Right lobe of liver (tissue), 6 donors: ENCODE data around the gene POLE. TPM values are rescaled to one million over a fixed set of nuclear protein-coding genes. Genes with fewer than 3 reads are reported as not detected.

Experiments
- ATAC-seq, 4 donors: fragments of 200-7000 bp; cut with Tn5 transposase; one replicate each; pipeline ENCODE4 v1.9.1; 2020; ENCODE audit warnings: mild to moderate bottlenecking in 4 of 4, moderate library complexity in 4 of 4
- DNase-seq, 3 donors: peaks; one replicate each; pipeline ENCODE4 v3.0.0-alpha.2; 2020
- H3K27ac ChIP-seq, 3 donors: fragments of 200-600 bp; one replicate each; pipeline ENCODE4 v1.8.0; 2022
- H3K27me3 ChIP-seq, 2 donors: fragments of 200-600 bp; one replicate each; pipeline ENCODE4 v1.8.0; 2022
- H3K36me3 ChIP-seq, 4 donors: fragments of 200-600 bp; sonication (generic) in 1 of 4; one replicate each; pipeline versions ENCODE4 v1.5.1 to v1.8.0; 2017 to 2022; ENCODE audit warnings: control low read depth in 1 of 4
- H3K4me1 ChIP-seq, 4 donors: fragments of 200-600 bp; sonication (generic) in 1 of 4; one replicate each; pipeline versions ENCODE4 v1.5.1 to v1.8.0; 2017 to 2022; ENCODE audit warnings: control low read depth in 1 of 4
- H3K4me3 ChIP-seq, 3 donors: fragments of 200-600 bp; one replicate each; pipeline ENCODE4 v1.8.0; 2022
- H3K9me3 ChIP-seq, 4 donors: fragments of 200-600 bp; sonication (generic) in 1 of 4; one replicate each; pipeline versions ENCODE4 v1.5.1 to v1.8.0; 2017 to 2022; ENCODE audit warnings: control low read depth in 1 of 4
- POLR2A ChIP-seq: fragments of 450-650 bp; IDR thresholded peaks from one replicate; pipeline ENCODE4 v1.6.1; 2017; ENCODE audit warnings: antibody characterized with exemption, mild to moderate bottlenecking
- WGBS: methylation state at CpG from one replicate; pipeline ENCODE4 v1.1.6; 2018; ENCODE audit warnings: low coverage, low lambda C conversion rate; ENCODE audit not compliant: insufficient coverage; ENCODE audit errors: missing lambda C conversion rate; 5-methylcytosine and 5-hydroxymethylcytosine counted together
- intact Hi-C, 2 donors: fragments of 100-400 bp; cut with DNase I; formaldehyde crosslinking; loops; one replicate each; pipeline versions ENCODE4 v1.11.2 to v1.14.1; 2022
- total RNA-seq, 6 experiments: library from RNA; depleted of rRNA in 2 of 6; stranded (reverse); fragments of >200 nt in 2 of 6; fragmentation: NEBNext Ultra II Directional in 3 of 6; extraction: Animal tissue kit (Norgen Biotek cat#: 25700) in 3 of 6; gene quantifications; one replicate each; pipeline versions ENCODE4 v1.1.0 to v1.2.4, GENCODE V29; 2016 to 2023
- TF ChIP-seq, protein P1 (sequence below), 4 donors: fragments of 200-600 bp in 3 of 4; fragments of 450-650 bp in 1 of 4; IDR thresholded peaks; one replicate each; pipeline versions ENCODE4 v1.5.1 to v1.8.0; 2016 to 2022; ENCODE audit warnings: antibody characterized with exemption in 4 of 4, mild to moderate bottlenecking in 2 of 4
- donor health status: DM: no; HTN: yes; CAD: no.
- donor health status: DM: no; HTN: no; CAD: no.
- donor health status: DM: no; HTN: no; CAD: no.
- donor health status: DM: no; HTN: yes; CAD: no.
- donor health status: DM: no; HTN: yes; CAD: no.

Gene POLE
- total RNA-seq, 6 experiments from 2014 or later: 13.6 to 34.0 (median 22.7) TPM

DNA sequence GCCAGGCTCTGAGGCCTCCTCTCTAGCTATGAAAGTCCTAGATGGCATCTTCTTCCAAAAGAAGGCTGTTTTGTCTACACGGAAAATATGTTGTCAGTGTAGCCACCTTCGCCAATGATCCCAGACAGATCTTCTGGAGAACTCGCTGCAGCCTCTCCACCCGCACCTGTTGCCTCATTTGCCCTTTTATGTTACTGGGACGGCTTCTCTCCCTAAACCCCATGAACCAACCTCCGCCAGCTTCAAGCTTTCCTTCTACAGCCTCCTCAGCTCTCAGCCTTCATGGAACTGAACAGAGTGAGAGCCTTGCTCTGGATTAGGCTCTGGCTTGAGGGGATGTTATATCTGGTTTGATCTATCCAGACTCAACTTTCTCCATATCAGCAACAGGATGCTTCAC, 57.8 kb downstream of the POLE start:
- TF ChIP-seq, protein P1, sequence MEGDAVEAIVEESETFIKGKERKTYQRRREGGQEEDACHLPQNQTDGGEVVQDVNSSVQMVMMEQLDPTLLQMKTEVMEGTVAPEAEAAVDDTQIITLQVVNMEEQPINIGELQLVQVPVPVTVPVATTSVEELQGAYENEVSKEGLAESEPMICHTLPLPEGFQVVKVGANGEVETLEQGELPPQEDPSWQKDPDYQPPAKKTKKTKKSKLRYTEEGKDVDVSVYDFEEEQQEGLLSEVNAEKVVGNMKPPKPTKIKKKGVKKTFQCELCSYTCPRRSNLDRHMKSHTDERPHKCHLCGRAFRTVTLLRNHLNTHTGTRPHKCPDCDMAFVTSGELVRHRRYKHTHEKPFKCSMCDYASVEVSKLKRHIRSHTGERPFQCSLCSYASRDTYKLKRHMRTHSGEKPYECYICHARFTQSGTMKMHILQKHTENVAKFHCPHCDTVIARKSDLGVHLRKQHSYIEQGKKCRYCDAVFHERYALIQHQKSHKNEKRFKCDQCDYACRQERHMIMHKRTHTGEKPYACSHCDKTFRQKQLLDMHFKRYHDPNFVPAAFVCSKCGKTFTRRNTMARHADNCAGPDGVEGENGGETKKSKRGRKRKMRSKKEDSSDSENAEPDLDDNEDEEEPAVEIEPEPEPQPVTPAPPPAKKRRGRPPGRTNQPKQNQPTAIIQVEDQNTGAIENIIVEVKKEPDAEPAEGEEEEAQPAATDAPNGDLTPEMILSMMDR (IDR thresholded peaks at IDR 0.05): no peak
- no peak for TF ChIP-seq POLR2A
- 88% methylated on average over 6 of the region's 6 CpGs for WGBS
- DNase-seq (peak in 1 of 3 donors; percentile 3), ATAC-seq (no peak)
- Histone ChIP-seq H3K36me3 (peaks cover 0 to 50% (median 11%) of the 10 kb centered on the region in 4 donors), H3K4me1 (no peaks in the 10 kb centered on the region), H3K27ac (no peak overlapping the region), H3K27me3 (no peaks in the 10 kb centered on the region), H3K4me3 (no peak overlapping the region), H3K9me3 (no peaks in the 10 kb centered on the region)
- intact Hi-C loops: no loop called here

DNA sequence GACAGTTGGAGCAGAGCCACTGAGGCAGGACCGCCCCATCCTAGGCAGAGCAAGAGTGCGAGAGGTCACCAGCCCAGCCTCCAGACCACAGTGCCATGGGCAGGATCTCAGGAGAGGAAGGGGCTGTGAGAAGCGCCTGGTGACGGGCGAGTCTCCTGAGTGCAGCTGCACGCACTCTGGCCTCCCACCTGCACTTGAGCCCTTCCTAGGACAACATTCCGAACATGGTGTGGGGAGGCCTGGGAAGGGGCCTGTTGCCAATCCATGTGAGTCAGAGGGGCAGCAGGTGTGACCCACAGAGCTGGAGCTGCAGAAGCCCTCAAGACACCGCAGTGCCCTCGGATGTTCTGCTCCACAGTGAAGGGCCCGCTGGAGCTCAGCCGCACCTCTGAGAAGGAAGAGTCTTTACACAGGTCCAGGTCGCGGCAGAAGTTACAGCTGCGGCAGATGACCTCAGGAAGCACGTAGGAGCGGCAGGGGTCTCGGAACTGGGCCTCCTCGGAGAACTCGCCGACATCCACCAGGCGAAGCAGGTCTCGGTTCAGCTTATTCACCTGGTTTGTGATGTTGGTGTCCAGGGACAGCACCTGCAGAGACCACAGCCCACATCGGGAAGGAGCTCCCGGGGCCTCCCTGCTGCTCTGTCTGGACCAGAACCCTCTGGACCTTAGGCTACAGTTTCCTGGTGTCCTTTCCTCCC, 61.3 kb downstream of the POLE start:
- no peak for DNase-seq
- 100% methylated on average over 11 of the region's 24 CpGs for WGBS
- no peak for TF ChIP-seq POLR2A
- TF ChIP-seq, protein P1 (IDR thresholded peaks at IDR 0.05): no peak

DNA sequence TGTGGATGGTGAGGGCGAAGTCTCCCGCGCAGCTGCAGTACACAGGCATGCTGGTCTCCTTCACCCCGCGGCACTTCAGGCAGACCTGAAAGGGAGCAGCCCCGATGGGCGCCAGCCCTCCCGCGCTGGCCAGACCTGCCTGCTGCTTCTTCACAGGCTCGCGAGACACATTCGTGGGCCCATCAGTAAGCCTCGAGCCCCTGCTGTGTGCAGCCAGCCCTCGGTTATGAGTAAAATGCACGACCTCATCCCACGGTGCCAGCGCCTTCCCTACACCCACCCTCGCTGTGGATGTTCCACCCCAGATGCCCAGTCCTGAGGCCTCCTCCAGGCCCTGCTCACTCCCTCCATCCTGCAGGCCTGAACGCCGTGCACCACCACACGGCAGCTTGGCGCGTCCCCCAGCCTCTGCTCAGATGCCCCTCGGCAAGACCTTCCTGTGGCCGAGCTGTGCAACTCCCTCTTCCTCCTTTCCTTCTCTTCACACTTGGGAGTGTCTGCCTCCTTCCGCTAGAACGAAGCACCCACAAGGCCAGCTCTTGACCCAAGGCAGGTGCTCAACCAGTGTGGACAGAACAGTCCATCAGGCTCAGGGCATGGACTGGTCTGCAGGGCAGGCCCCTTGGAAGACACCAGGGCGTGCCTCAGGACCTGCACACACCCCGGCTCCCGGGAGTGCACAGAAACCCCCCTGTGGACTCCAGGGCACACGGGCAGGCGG, 62.1 kb downstream of the POLE start:
- Histone ChIP-seq H3K4me3 (no peak overlapping the region), H3K36me3 (peaks cover 0 to 14% (median 0%) of the 10 kb centered on the region in 4 donors), H3K9me3 (no peaks in the 10 kb centered on the region), H3K4me1 (no peaks in the 10 kb centered on the region), H3K27me3 (no peaks in the 10 kb centered on the region), H3K27ac (no peak overlapping the region)
- WGBS: 78% methylated on average over 6 of the region's 32 CpGs
- TF ChIP-seq POLR2A: no peak
- TF ChIP-seq, protein P1 (IDR thresholded peaks at IDR 0.05): no peak
- ATAC-seq (no peak), DNase-seq (no peak)
- intact Hi-C loops: no loop called here

More for the DNA sequence above, 61.3 kb downstream of the POLE start:
- no peaks in the 10 kb centered on the region for H3K4me1 ChIP-seq
- intact Hi-C loops: no loop called here
- no peaks in the 10 kb centered on the region for H3K9me3 ChIP-seq
- H3K27me3 ChIP-seq: no peaks in the 10 kb centered on the region
- H3K36me3 ChIP-seq: peaks cover 0 to 19% (median 0%) of the 10 kb centered on the region in 4 donors
- ATAC-seq: no peak
- H3K4me3 ChIP-seq: no peak overlapping the region
- H3K27ac ChIP-seq: no peak overlapping the region

DNA sequence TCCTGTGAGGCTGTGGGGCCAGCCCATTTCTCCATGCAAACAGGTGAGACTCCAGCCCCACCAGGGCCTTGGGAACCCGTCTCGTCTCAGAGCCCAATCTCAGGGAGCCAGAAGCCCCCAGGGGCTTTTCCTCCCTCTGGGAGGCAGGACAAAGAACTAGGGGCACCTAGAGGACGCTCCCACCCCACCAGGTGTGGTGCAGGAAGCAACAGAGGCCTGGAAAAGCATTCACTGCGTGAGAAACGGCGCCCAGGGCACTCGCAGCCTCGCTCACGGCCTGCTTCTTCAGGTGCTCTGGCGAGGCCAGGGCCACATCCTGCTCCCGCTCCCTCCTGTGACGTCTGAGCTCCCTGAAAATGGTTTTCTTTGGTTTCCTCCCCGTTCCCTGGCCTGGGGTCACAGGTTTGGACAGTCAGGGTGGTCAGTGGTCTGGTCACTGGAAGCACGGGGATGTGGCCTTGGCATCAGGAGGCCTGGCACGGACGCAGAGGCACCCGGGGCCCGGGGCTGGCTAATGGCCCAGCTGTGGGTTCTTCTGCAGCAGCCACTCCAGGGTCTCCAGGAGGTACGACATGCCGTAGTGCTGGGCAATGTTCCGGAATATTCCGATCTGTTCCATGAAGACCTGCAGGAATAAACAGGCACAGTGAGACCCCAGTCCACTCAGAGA, 62.8 kb downstream of the POLE start:
- no peak for TF ChIP-seq POLR2A
- TF ChIP-seq, protein P1 (IDR thresholded peaks at IDR 0.05): no peak
- Histone ChIP-seq H3K4me3 (no peak overlapping the region), H3K4me1 (no peaks in the 10 kb centered on the region), H3K27ac (no peak overlapping the region), H3K27me3 (no peaks in the 10 kb centered on the region), H3K9me3 (no peaks in the 10 kb centered on the region), H3K36me3 (peaks cover 0 to 10% (median 0%) of the 10 kb centered on the region in 4 donors)
- no peak for ATAC-seq
- no CpG with 5 or more reads among the region's 22 CpGs for WGBS
- DNase-seq: no peak
- intact Hi-C loops: no loop called here
